Fibroblast of upper back skin (primary cell): ENCODE results near the gene KIF1A.
"Not testable (repeated sequence)": the region's sequence is repeated elsewhere in the genome, so short reads cannot be mapped to it uniquely, and the experiment has no call there.

Source experiments
- DNase-seq: peaks from one replicate; pipeline ENCODE4 v3.0.0-alpha.2; 2013

Gene KIF1A

DNA sequence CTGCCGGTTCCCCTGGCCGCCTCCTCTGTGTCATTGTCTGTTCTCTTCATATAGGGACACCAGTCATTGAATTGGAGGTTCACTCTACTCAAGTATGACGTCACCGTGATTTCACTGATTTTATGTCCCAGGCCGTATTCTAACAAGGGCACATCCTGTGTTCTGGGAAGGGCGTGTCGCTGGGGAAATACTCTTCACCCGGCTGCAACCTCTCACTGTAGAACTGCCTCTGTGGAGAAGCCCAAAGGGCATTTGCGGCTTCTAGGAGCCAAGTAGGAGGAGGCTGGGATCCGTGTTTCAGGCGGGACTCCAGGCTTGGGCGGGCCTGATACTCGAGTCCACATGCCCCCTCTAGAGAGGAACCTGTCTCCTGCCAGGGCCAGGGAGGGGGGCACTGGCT, 123.5 kb downstream of the KIF1A start:
- not testable (repeated sequence) for DNase-seq

DNA sequence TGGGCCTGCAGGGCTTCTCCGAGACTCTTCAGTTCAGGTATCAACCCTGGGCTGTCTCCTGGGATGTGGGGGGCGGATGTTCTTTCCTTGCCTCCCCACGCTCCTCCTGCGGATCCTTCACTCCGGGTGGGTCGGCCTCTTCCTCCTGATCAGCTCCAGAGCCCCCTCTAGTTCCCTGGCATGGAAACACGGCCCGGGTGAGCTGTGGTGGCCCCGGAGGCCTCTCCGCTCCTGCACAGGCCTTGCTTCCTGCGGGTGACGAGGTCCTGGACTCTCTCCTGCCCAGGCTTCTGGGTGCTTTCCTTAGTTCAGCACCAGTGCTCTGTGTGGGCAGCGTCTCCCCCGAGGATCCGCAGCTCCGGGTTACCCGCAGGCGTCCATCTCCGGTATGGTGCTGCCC, 124.4 kb downstream of the KIF1A start:
- not testable (repeated sequence) for DNase-seq

DNA sequence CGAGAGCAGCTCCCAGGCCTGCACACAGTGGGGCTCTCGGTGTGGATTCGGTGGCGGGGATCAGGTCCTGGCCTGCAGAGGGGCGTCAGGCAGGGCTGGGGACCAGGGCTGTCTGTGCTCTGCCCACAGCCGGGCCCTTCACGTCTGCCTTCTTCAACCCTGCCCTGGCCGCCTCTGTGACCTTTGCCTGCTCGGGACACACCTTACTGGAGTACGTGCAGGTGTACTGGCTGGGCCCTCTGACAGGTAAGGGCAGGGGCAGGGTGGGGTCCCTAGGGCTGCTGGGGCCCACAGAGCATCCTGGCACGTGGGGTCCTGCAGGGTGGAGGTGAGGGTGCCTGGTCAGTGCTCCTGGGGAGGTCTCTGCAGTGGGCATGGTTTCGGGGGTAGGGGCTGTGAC, 125.7 kb downstream of the KIF1A start:
- not testable (repeated sequence) for DNase-seq

DNA sequence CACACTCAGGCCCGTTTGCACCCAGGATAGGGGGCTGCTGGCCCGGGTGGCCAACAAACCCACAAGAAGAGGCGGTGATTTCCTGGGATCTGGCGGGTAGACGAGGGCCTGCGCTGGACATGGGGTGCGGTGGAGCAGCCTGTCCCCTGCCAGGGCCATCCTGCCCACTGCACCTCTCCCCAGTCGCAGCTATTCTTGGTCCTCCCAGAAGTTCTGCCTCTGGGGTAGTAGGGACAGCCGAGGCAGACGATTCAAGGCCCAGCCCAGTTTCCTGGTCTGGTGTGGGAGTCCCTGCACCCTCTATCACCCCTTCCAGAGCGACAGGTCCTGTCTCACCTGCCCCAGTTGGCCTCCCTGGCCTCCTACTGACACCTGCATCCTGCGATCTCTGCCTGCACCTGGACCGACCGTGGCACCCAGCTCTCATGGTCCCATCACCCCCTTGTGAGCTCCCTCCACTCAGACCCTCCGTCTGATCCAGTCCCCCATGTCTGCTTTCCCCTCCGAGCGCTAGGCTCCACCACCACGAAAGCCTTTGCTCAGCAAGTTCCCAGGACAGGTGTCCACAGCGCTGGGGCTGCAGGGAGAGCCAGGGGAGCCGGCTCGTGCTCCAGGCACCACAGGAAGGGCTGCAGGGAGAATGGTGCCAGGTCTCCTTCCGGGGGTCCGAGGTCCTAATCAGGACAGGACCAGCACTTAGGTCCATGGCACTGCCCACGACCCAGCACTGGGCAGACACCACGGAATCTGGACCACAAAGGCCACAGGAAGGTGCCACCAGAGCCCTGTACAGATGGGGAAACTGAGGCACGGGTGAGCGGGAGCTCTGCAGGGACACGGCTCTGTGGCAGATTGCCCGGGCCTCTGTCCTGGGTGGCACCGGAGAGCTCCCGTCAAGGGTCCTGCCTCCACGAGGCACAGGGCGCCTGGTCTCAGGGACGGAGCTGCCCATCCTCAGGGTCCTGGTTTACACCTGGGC, 127.1 kb downstream of the KIF1A start:
- not testable (repeated sequence) for DNase-seq

DNA sequence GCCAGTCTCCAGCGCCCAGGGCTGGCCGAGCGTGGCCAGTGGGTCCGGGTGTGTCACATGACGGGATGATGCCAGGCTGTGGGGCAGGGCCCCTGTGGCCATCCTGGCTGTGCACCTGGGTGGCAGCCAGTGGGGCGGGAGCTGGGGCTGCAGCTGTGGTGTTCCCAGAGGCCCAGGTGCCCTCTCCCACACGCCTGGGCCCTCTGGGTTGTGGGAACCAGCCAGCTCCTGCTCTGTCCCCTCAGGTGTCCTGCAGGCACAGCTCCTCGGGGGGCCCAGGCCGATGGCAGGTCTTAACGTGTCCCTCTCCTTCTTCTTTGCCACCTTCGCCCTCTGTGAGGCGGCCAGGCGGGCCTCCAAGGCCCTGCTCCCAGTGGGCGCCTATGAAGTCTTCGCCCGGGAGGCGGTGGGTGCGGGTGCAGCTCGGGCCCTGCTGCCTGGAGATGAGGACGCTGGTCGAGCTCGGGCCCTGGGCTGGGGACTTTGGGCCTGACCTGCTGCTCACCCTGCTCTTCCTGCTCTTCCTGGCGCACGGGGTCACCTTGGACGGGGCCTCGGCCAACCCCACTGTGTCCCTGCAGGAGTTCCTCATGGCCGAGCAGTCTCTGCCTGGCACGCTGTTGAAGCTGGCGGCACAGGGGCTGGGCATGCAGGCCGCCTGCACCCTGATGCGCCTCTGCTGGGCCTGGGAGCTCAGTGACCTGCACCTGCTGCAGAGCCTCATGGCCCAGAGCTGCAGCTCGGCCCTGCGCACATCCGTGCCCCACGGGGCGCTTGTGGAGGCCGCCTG, 128.2 kb downstream of the KIF1A start, which contains the start of gene AQP12A:
Gene AQP12A (plus strand): TSS at position 236 of the 790 bp plus-strand sequence. CDS start 48 bp downstream, at position 284.
- not testable (repeated sequence) for DNase-seq

DNA sequence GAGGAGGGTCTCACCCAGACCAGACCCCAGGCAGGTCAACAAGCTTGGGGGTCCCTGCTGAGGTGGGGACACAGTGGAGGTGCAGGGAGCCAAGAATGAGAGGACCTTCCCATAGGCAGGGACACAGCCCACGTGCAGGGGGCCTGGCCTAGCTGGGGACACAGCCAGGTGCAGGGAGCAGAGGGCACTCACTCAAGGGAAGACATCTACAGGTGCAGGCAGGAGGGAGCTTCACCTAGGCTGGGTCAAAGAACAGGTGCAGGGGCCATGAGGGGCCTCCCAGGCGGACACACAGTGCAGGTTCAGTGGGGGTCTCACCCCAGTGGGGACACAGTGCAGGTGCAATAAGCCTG, 129.0 kb downstream of the KIF1A start:
- DNase-seq: not testable (repeated sequence)

DNA sequence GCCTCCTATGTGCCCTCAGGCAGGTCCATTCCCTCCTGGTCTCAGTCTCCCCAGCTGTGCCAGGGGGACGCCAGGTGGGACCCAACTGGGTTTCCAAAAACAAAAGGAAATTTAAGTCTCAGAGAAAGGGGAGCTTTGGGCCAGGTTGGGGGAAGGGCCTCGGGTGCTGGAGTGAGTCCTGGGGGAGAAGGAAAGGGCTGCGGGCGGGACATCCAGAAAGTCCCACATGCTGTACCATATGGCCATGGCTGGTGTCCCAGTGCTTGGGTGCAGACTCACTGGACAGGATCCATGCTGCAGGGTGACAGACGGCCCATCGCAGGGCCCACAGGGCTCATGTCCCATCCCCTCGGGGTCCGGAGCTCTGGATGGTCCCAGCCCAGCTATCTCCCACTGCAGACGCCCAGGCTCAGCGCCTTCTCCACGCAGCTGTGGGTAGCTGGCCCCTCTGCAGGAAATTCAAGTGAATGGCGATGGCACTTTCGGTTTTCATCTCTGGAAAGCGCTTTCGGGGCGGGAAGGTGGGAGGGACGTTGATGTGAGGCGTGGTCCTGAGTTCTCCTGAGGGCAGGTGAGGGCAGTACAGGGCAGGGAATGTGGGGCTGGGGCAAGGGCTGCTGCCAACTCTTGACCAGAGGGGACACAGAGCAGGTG, 129.5 kb downstream of the KIF1A start:
- DNase-seq: not testable (repeated sequence)

DNA sequence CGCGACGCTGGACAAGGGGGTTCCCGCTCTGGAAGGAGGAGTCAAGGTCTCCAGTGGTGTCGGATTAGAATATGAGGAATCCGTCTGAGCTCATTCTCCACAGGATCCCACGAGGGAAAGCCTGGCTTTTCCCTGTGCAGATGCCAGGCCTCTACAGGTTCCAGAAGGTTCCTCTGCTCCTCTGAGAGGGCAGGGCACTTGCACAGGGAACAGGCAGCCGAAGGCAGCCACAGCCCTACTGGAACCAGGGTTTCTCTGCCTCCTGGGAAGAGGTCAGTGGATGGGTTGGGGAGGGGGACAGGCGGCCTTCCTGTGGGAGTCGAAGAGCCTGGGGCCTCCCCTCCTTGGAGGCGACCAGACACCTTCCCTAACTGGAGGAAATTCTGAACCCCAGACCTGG, 130.0 kb downstream of the KIF1A start:
- no peak for DNase-seq

DNA sequence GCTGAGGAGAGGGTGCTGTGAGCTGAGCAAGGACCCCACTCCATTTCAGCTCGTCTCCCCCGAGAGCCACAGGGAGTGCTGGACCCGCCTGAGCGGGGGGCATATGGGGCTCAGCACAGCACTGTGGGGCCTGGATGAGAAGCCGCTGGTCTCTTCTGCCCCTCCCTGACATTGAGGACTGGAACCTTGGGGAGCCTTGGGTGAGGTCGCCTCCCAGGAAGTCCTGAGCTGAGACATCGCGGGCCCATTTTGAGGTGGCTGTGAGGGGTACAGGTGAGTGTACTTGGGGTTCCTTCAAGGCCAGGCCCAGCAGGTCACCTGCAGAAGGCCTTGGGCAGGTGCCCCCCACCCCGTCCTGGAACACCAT, 131.5 kb downstream of the KIF1A start:
- no peak for DNase-seq

DNA sequence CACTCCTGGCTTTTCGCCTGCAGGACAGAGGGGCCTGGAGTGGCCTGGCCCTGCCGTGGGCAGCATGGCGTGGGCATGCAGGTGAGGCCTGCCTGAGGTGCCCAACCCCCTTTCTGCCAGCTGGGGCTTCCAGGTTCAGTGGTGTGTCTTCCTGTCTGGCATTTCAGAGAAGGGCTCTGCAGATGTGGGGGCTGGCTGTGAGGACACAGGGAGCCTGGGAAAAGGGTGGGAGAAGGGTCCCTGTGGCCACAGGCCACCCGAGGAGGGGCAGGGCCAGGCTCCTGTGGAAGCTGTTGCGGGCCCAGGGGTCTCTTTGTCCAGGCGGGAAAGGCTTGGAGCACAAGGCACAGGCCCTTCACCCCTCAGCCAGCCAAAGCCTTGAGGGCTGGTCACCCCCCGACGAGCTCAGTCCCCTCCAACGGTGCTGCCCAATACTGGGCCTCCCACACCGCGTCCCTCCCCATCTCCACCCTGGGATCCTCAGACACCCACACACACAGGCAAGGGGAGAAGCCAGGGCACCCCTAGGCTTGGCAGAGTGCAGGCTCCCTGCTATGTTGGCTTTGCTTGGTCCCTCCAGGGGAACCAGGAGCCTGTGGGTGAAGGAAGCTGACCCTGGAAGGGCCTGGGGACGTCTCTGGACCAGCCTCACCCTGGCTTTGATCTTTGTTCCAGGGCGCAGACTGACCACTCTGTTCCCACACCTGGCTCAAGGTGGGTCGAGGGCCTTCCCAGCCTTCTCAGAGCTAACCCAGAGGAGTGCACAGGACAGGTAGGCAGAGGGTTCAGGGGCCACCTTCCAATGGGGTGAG, 132.1 kb downstream of the KIF1A start:
- DNase-seq: no peak

DNA sequence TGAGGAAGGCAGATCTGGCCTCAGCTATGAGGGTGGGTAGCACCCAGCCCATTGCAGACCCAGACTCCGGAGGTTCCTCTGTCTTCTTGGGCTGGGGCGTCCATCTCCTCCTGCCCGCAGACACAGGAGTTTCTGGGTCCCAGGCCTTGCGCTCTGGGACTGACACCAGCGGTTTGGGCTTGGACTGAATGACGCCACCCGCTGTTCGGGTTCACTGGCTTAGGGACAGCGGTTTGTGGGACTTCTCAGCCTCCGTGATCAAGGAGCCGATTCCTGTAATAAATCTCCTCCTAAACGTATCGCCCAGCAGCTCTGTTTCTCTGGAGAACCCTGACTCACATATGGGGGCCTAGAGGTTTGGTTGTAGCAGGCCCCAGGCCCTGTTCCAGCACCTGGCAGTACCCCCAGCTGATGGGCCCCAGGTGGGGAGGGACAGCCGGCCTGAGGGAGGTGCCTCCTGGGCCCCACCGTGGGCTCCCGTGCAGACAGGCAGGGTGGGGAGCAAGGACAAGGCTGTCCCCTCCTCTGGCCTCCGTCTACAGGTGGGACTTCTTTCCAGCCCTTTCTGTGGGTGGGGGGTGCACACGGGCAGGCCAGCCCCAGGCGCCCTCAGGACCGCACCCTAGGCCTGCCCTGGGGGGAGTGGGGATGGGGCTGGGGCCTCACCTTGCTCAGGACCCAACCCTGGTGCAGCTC, 132.8 kb downstream of the KIF1A start:
- no peak for DNase-seq

DNA sequence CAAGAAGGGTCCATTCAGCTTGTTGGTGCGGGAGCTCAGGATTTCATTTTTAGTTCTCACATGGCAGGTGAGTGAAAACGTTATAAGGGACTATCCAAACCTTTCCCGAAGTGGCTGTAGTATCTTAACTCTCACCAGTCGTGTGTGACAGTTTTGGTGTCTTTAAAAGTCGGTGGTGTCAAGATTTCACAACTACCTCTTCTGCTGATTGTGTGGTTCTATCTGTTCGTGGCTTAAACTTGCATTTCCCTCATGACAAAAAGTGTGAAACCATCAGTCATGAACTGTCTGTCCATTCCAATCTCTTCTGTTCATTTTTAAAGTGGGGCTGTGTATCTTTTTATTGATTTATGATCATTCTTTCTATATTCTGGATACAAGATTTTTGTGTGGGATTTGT, 133.6 kb downstream of the KIF1A start:
- DNase-seq: no peak

DNA sequence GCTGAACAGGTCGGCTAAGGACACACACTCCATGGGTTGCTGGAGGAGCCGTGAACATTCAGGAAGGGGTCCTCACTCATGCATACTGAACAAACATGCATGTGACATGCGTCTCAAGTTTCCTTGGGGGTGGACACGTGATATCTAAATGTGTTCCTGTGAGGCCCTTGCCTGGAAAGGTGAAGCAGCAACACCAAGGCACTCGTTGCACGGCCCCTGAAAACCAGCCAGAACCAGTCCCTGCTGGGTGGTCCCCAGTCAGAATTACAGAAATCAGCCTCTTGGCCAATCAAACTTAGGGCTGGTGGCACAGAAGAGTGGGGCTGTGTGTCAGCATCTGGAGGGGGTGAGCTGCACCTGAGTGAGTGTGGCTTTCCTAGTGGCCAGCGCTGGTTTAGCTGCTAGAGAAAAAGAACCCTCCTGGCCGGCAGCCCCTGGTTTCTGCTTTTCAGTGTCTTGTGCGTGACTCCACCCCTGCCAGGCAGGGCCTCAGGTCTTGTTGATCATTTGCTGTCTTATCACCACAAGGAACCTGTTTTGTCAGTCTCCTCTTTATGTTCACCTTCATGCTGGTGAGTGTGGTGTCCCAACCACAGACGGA, 134.1 kb downstream of the KIF1A start:
- no peak for DNase-seq

DNA sequence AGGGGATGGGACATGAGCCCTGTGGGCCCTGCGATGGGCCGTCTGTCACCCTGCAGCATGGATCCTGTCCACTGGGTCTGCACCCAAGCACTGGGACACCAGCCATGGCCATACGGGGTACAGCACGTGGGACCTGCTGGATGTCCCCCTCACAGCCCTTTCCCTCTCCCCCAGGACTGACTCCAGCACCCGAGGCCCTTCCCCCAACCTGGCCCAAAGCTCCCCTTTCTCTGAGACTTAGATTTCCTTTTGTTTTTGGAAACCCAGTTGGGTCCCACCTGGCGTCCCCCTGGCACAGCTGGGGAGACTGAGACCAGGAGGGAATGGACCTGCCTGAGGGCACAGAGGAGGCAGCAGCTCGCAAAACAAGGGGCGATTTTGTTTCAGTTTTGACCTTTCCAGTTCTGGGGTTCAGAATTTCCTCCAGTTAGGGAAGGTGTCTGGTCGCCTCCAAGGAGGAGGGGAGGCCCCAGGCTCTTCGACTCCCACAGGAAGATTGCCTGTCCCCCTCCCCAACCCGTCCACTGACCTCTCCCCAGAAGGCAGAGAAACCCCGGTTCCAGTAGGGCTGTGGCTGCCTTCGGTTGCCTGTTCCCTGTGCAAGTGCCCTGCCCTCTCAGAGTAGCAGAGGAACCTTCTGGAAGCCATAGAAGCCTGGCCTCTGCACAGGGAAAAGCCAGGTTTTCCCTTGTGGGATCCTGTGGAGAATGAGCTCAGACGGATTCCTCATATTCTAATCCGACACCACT, 135.9 kb downstream of the KIF1A start:
- DNase-seq: not testable (repeated sequence)

DNA sequence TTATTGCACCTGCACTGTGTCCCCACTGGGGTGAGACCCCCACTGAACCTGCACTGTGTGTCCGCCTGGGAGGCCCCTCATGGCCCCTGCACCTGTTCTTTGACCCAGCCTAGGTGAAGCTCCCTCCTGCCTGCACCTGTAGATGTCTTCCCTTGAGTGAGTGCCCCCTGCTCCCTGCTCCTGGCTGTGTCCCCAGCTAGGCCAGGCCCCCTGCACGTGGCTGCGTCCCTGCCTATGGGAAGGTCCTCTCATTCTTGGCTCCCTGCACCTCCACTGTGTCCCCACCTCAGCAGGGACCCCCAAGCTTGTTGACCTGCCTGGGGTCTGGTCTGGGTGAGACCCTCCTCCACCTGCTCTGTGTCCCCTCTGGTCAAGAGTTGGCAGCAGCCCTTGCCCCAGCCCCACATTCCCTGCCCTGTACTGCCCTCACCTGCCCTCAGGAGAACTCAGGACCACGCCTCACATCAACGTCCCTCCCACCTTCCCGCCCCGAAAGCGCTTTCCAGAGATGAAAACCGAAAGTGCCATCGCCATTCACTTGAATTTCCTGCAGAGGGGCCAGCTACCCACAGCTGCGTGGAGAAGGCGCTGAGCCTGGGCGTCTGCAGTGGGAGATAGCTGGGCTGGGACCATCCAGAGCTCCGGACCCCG, 136.6 kb downstream of the KIF1A start:
- DNase-seq: not testable (repeated sequence)

DNA sequence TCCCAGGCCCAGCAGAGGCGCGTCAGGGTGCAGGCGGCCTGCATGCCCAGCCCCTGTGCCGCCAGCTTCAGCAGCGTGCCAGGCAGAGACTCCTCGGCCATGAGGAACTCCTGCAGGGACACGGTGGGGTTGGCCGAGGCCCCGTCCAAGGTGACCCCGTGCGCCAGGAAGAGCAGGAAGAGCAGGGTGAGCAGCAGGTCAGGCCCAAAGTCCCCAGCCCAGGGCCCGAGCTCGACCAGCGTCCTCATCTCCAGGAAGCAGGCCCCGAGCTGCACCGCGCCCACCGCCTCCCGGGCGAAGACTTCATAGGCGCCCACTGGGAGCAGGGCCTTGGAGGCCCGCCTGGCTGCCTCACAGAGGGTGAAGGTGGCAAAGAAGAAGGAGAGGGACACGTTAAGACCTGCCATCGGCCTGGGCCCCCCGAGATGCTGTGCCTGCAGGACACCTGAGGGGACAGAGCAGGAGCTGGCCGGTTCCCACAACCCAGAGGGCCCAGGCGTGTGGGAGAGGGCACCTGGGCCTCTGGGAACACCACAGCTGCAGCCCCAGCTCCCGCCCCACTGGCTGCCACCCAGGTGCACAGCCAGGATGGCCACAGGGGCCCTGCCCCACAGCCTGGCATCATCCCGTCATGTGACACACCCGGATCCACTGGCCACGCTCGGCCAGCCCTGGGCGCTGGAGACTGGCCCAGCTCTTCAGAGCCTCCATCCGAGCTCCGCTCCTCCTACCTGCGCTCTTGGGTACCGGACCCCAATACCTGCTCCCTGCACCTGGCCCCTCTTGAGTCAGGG, 137.4 kb downstream of the KIF1A start, which contains the start of gene AQP12B:
Gene AQP12B (minus strand): TSS at position 455 of the 794 bp plus-strand sequence. CDS start 48 bp downstream, at position 407.
- not testable (repeated sequence) for DNase-seq

DNA sequence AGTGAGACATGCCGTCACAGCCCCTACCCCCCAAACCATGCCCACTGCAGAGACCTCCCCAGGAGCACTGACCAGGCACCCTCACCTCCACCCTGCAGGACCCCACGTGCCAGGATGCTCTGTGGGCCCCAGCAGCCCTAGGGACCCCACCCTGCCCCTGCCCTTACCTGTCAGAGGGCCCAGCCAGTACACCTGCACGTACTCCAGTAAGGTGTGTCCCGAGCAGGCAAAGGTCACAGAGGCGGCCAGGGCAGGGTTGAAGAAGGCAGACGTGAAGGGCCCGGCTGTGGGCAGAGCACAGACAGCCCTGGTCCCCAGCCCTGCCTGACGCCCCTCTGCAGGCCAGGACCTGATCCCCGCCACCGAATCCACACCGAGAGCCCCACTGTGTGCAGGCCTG, 139.8 kb downstream of the KIF1A start:
- not testable (repeated sequence) for DNase-seq

DNA sequence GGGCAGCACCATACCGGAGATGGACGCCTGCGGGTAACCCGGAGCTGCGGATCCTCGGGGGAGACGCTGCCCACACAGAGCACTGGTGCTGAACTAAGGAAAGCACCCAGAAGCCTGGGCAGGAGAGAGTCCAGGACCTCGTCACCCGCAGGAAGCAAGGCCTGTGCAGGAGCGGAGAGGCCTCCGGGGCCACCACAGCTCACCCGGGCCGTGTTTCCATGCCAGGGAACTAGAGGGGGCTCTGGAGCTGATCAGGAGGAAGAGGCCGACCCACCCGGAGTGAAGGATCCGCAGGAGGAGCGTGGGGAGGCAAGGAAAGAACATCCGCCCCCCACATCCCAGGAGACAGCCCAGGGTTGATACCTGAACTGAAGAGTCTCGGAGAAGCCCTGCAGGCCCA, 141.1 kb downstream of the KIF1A start:
- DNase-seq: not testable (repeated sequence)

DNA sequence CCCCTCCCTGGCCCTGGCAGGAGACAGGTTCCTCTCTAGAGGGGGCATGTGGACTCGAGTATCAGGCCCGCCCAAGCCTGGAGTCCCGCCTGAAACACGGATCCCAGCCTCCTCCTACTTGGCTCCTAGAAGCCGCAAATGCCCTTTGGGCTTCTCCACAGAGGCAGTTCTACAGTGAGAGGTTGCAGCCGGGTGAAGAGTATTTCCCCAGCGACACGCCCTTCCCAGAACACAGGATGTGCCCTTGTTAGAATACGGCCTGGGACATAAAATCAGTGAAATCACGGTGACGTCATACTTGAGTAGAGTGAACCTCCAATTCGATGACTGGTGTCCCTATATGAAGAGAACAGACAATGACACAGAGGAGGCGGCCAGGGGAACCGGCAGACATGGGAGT, 142.0 kb downstream of the KIF1A start:
- DNase-seq: not testable (repeated sequence)
